DLD1 (cell line): Measurements from ENCODE around the gene RRBP1.

Experiments used
- in situ Hi-C: cut with HindIII; loops from 2 replicates; pipeline ENCODE4 v1.10.0; 2017; ENCODE audit warnings: low sequenced_read_pairs

RRBP1 gene

DNA sequence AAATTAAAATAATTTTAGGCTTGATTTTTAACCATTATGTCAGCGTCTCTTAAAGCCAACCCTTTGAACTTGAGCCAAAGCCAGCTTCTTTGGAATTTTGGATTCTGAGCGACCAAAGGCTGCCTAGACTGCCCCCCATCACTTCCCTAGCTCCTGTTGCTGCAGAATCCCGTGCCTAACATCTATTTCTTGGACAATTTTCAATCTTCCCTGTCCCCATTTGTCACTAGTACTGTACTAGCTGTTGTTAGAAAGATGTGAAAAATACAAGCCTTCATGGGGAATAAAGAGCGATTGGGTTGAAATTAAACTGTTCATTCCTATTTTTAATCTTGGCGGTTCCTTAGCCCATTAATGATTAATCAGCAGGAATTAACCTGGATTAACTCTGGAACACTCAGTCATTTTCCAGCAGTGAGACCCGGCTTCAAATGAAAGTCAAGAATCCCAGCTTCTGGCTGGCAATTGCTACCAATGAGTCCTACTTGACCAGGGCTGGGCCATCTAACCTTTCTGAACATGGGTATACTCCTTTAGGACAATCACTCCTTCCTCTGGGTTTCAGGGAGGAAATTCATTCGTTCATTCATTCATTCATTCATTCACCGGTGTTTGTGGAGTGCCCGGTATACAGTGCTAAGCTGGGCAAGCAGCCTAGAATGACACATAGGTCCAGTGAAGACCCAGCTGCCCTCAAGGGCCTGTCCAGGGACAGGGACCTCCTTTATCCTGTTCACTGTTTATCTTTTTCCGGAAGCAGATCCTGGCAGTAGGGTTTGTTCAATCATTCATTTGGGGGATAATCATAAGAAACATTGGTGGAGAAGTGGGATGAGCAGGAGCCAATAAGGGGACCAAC, 1.4 kb upstream of the RRBP1 start:
- in situ Hi-C loops: no loop called here

DNA sequence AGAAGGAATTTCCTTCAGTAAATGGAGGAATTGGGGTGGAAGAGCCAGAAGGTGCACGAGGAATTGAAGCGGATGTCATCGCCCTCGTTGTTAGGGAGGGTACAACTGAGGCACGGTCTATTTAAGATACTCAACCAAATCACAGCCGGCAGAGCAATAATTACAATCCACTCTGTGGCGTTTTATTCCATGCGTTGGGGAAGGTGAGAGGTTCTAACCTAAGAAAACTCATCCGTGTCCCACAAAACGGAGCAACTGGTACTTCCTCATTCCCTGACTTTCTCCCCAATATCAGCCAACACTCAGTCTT, 802 bp upstream of the RRBP1 start:
- in situ Hi-C loops: no loop called here

DNA sequence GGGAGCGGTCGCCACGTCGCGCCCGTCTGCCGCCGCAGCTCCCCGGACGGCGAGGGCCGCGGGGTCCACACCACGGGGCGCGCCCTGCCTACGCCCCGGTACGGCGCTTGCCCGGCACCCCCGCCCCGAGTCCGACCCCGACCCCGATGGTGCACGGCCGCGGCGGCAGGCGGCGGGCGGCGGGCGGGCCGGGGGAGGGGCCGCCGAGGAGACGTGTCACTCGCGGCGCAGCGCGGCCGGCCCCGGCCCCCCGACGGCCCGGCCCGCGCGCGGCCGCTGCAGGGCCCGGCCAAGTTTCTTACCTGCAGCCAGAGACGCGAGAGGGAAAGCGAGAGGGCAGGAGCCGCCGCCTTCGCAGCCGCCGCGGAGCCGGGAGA, 328 bp downstream of the RRBP1 start:
- in situ Hi-C loops: no loop called here

DNA sequence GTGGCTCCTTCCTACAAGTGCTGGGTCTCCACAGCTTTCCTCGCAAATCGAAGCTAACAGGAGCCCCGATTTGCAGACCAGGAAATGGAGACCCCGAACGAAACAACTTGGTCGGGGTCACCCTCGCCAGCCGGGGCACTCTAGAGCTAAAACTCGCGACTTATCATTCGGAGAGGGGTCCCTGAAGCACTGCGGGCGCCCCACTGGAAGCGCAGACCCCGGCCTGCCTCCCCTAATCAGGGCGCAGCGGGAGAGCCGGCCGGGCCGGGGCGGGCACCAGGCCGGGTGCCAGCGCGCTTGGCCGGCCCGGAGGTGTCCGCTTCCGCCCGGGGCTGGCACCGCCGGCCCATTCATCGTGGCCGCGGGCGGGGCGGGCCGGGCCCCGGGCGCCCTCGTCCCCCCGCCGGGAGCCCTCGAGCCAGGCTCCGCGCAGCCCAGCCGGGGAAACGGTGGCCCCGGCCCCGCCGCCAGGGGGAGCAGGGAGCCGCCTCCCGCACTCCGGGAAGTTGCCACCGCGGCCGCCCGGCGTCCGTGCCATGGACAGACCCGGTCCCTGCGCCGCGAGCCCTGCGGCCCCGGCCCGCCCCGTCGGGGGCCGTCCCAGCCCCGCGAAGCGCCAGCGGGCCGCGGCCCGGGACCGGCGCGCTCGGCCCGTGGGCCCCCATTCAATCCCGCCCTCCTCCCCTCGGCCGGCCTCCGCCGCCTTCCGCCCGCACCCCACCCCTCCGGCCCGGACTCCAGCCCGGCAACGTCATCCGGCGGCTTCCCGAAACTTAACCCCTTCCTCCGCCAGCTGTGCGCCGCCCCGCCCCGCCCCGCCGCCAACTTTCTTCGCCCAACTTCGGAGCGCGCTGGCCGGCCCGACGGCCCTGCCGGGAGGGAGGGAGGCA, 961 bp downstream of the RRBP1 start:
- in situ Hi-C loops: no loop called here

DNA sequence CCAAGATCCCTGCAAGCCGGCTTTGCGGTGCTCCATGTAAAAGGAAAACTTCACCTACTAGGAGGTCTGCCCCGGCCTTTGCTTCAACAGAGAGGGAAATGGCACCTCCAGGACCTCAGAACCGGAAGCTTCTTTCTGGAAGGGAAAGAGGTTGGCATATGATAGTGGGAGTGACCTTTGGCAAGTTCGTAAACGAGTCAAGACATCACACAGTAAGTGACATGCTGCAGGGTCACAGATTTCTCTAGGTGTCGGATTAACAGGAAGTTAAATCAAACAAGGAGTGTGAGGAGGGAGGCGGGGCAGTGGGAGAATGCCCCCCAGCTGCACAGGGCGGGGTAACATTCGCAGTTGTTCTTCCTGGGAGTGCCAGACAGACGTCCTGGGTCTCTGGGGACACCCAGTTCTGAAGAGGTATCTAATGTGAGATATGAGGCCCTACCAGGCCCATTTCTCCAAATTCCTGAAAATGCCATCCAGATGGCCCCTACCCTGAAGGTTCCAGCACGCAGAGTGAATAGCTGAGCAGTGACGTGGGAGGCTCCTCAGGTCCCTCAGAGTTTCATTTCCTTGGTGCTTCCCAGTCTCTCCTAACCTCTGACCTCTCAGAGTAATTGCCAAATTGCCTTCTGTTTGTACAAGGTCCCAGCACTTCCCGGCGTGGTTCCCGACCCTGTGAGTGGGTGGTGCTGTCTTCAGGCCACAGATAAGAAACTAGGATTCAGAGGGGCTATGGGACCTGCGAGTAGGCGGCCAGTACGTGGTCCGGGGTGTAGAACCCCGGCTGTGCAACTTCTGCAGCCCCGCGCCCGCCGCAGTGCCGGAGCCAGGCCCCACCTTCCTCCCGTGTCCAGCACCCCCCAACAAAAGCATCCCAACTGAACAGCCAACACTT, 1.9 kb downstream of the RRBP1 start:
- in situ Hi-C loops: no loop called here

DNA sequence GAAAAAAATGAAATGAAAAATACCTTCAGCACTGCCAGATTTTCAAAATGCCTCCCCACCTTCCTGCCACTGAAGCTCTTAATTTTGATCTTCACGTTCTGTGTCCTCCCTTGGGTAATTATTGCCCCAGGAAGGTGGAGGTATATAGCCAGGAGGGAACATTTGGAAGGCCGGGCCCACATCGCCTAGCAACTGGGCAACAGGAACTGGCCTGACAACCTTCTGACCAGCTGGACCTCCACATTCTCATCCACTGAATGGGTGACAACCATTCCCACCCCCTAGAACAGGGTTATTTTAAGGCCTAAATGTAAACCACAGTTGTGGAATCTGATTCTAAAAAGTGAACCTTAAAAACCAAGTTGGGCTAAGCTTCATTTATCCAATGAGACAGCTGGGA, 3.2 kb downstream of the RRBP1 start:
- in situ Hi-C loops: no loop called here

DNA sequence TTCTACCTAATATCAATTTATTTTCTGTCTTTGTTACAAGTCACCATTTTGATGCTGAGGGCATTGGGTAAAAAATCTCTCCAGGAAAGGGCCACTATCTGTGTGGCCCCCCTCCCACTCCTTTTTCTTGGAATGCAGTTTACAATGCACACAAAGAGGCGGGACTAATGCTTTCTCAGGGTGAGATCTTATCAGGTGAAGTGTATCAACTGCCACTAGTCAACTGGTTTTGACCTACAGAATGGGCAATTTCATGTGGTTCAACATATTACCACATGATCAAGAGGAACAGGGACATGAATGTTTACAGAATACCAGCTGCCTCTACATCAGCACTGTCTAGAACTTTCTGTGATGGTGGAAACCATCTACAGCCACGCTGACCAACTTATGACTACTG, 3.7 kb downstream of the RRBP1 start:
- in situ Hi-C loops: no loop called here

DNA sequence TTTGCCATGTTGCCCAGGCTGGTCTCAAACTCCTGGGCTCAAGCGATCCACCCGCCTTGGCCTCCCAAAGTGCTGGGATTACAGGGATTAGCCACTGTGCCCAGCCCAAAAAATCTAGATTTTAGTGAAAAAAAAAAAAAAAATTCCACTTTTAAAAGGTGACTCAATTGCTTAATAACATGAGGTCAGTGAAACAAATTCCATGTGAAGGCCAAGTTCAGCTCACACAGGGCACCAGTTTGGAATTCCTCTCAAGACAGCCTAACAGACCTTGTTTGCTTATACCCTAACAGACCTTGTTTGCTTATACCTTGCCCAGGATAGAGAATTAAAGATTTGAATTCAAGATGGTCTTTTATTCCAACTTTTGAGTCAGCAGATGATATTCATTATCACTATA, 5.1 kb downstream of the RRBP1 start:
- in situ Hi-C loops: no loop called here

DNA sequence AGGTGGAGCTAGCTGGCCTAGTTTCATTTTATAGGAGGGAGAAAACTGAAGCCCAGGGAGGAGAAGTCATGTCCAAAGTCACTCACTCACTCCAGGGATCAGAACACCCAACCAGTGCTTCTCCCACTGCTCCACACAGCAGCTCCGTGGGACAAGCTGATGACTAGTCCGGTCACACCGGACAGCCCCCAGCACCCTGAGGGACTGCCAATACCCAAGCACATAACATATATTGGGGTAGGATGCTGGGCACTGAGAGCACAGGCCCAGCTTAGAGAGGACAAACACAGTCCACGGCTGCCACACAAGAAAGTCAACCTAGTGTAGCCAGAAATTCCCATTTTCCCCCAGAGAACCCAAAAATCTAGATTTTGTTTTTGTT, 5.7 kb downstream of the RRBP1 start:
- in situ Hi-C loops: no loop called here

DNA sequence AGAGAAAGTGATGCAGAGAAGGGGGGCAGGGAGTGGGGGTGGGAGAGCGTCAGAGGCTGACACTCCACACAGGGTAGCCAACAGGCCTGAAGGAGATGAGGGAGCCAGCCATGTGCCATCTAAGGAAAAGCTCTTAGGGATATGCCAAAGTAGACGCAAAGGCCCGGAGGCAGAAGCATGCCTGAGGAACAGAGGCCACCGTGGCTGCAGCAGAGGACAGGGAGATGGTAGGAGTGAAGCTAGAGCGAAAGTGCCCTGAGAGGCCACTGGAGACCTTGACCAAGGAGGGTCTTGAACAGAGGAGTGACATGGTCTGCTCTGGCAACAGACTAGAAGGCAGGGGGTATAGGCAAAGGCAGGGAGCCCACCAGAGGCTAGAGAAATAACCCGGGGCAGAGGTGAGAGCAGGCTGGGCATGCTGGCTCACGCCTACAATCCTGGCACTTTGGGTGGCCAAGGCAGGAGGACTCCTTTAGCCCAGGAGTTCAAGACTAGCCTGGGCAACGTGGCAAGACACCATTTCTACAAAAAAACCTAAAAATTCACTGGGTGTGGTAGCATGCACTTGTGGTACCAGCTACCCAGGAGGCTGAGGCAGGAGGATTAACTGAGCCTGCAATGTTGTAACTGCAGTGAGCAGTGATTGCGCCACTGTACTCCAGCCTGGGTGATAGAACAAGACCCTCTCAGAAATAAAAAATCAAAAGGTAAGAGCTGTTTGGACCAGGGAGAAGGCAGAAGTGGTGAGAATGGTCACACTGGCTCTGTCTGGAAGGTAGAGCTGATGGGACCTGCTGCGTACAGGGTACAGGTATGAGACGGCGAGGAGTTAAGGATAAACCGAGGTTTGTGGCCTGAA, 6.3 kb downstream of the RRBP1 start:
- in situ Hi-C loops: no loop called here

DNA sequence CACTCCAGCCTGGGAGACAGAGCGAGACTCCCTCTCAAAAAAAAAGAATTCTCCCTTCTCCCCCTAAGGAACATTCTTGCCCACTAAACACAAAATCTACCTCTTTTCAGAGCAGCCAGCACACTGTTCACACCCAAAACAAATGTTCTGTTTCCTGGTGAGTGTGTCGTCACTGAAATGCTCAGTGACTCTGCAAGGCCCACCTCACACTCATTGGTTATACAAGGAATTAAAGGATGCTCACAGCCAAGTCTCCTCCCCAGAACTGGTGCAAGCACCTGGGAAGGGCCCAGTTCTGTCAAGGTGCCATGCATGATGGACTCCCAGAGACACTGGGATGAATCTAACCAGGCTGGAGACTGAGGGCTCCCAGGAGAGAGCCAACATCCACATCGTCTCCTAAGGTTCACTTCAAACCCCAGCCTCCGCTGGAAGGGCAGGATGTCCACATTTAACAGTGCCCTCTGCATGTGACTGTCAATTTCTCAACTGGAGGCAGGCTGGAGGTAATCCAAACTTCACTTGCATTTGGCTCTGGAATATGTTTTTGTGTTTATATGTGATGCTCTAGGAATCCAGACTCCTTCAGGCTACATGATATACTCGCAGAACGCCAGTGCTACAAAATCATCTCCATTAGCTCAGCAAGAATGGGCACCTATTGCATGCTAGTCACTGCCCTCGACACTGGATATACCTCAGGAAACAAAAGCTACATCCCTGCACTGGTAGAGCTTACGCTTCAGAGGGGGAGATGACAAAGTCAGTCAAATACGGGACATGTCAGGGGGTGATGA, 7.1 kb downstream of the RRBP1 start:
- in situ Hi-C loops: no loop called here

DNA sequence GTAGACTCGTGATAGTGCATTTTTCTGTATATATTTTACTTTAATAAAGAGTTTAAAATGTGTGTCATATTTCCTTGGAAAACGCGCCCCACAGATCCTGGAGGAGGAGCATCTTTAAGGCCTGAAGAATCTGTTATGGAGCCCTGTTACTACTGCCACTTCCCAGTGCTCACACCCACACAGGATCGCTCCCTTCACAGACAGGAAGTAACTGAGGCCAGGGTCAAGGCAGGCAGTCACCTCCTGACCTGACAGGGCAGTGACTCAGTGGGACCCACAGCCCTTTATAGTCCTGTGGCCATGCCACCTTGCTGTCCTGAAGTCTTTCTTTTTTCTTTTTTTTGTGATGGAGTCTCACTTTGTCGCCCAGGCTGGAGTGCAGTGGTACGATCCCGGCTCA, 9.0 kb downstream of the RRBP1 start:
- in situ Hi-C loops: no loop called here

DNA sequence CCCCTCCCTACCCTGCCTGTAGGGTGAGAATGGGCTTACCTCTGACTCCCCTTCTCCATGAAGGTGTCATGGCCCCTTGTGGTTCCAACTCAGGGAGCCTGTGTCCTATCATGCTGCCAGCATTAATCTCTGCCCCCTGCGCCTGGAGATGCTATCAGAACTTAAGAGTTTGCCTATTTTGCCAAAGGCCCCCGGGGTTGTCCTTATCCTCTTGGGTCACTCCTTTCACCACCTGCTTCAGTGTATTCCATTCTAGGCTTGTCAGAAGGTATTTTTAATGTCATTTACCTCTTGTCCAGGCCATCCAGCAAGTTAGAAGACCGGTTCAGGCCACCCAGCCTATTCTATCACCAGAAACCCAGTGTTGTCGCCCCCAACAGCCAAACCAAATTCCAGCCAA, 10.5 kb downstream of the RRBP1 start:
- in situ Hi-C loops: no loop called here

DNA sequence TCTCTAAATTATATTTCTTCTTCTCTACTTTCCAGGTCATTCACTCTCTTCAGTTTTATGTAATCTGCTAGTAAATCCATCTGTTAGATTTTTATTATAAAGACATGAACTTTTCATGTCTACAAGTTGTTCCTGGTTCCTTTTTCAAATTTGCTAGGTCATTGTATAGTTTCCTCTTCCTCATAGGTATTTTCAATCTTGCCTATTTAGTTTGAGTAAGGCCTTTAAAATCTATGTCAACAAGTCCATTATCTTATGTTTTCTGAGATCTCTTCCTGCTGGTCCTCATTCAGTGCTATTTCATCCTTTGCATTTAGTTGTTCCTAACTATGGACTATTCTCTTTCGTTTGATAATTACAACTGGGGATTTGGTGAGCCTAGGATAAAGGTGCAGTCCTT, 11.0 kb downstream of the RRBP1 start:
- in situ Hi-C loops: no loop called here

DNA sequence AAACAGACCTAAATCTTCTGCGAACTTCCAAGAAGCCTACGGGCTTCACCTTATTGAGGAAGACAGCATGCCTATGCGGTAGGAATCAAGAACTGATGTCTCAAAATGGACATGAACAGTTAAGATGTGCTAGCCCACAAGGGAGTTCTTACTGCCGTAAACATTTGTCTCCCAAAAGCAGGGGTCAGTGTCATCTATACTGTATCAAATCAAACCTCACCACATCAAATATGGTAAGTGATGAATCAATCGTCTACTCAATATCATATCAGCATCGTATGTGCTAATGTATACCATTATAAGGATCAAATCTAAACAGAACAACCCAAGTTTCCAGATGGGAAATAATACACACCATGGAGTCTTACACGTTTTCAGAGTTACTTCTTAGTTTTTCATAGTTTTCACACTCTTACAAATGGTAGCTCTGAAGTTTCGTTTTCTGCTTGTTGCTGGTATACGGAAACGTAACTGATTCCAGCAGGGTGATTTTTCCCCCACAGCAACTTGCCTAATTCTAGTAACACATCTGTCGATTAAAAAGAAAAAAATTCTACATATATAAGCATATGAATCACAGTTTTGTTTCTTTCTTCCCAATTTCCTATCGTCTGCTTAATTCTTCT, 12.6 kb downstream of the RRBP1 start:
- in situ Hi-C loops: no loop called here

DNA sequence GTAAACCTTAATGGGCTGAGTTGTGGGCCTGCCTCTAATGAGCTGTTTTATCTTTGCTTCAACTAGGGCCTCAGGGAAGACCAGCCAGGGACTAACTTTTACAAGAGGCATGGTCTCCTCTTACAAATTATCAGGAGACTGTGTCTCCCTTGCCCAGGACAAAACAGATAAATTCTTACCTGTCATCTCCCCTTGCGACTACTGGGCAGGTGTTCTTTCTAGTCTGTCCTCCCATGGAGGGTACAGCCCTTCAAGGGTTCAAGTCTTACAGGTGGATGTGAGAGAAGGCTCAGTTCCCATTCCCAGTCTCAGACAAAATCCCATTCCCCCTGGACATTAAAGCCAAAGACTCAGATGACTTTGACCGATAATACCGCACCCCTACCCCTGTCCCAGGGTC, 13.6 kb downstream of the RRBP1 start:
- in situ Hi-C loops: no loop called here

DNA sequence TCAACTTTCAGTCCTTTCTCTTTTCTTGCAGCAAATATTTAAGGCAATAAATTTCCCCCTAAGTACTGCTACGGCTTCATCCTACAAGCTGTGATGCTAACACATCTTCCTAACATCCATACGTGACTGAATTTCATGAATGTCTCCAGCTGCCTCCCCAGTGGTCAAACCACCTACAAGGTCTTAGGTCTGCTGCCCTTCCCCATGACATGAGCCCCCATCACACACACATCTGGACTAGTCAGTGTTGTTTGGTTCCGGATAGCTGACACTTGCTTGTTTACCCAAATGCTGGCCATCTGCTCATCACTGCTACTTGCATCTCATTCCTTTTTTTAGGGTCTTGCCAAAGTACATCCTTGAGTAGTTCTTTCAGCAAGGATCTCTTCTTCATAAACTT, 14.6 kb downstream of the RRBP1 start:
- in situ Hi-C loops: no loop called here

DNA sequence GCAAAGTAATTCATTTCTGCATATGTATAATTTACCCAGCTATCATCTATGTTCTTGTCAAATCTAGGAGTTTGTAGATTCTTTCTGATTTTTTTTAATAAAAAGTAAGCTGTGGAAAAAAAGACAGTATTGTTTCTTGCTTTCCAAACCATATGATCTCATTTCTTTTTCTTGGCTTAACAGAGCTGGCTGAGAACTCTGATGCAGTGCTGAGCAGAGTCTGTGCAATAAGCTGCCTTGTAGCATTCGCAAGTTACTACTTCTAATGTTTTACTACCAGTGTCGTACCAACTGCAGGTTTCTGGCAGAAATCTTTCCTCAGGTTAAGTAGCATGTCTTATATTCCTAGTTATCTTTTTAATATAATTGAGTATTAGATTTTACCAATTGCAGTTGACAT, 15.6 kb downstream of the RRBP1 start:
- in situ Hi-C loops: no loop called here

DNA sequence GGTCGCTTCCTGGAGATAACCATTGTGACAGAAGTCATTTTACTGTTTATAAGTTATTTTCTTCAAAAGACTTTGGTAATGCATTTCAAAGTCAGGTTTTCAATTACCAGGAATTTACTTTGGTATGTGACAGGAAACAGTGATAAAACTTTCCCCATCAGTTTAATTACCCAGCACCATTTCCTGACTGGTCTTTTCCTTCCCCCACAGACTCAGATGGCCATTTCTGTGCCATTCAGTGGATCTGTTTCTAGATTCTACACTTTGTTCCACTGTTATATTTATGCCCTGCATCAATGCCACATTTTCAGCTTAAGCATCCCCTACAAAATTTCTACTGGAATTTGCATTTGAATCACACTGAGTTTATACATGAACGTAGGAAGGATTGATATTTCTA, 16.3 kb downstream of the RRBP1 start:
- in situ Hi-C loops: no loop called here
